IMR-90 (cell line): ENCODE results near the gene ITSN1. TPM values are rescaled to one million over a fixed set of nuclear protein-coding genes. Genes with fewer than 3 reads are reported as not detected.
A peak's percentile ranks its signal among the peaks of the same experiment; 100 is the strongest.

Experiments used
- ATAC-seq: fragments of 200-7000 bp; cut with Tn5 transposase; 2 replicates; pipeline ENCODE4 v1.9.1; 2020; ENCODE audit warnings: low read depth, mild to moderate bottlenecking, moderate library complexity
- BruUV-seq: library from RNA; stranded (reverse); fragments of 400-500 nt; replicated peaks from 2 replicates; lab custom pipeline; 2021; lab: Mats Ljungman, UMichigan
- CTCF ChIA-PET: fragments of 300-600 bp; formaldehyde crosslinking; extraction: SDS; loops from one replicate; lab custom pipeline; 2021; ENCODE audit warnings: antibody characterized with exemption; lab: Yijun Ruan, JAX
- POLR2A ChIA-PET: fragments of 300-600 bp; sonication (Branson Sonifier 250); formaldehyde crosslinking; loops from one replicate; lab custom pipeline; 2022; ENCODE audit warnings: antibody characterized with exemption; ENCODE audit not compliant: unreplicated experiment; lab: Charles Lee
- DNase-seq: peaks from one replicate; pipeline ENCODE4 v3.0.0; 2013
- H2AFZ ChIP-seq: replicated peaks from 2 replicates; pipeline ENCODE3; 2013; ENCODE audit warnings: low read length, mild to moderate bottlenecking; ENCODE audit not compliant: poor library complexity
- H2AK5ac ChIP-seq: 2 replicates; pipeline ENCODE4 v1.6.1; 2013; ENCODE audit warnings: low read depth, low read length, inconsistent platforms
- H2AK9ac ChIP-seq: replicated peaks from 2 replicates; pipeline ENCODE3; 2013; ENCODE audit warnings: mild to moderate bottlenecking, low read depth, low read length, moderate library complexity; ENCODE audit not compliant: poor library complexity
- H2BK120ac ChIP-seq: 2 replicates; pipeline ENCODE4 v1.6.1; 2013; ENCODE audit warnings: low read depth, low read length, inconsistent platforms
- H2BK15ac ChIP-seq: 3 replicates; pipeline ENCODE4 v1.6.1; 2013; ENCODE audit warnings: low read depth, low read length, inconsistent platforms
- H2BK20ac ChIP-seq: 2 replicates; pipeline ENCODE4 v1.6.1; 2013; ENCODE audit warnings: low read depth, mild to moderate bottlenecking, inconsistent platforms, low read length, moderate library complexity
- H2BK5ac ChIP-seq: 2 replicates; pipeline ENCODE4 v1.6.1; 2013; ENCODE audit warnings: mild to moderate bottlenecking, low read depth, low read length, inconsistent platforms; ENCODE audit not compliant: poor library complexity, severe bottlenecking
- H3K14ac ChIP-seq: replicated peaks from 2 replicates; pipeline ENCODE4 v1.6.1; 2013; ENCODE audit warnings: low read depth, low read length, inconsistent platforms
- H3K18ac ChIP-seq: 2 replicates; pipeline ENCODE4 v1.6.1; 2013; ENCODE audit warnings: low read depth, low read length, control low read depth
- H3K23ac ChIP-seq: 2 replicates; pipeline ENCODE4 v1.6.1; 2013; ENCODE audit warnings: low read depth, low read length, inconsistent platforms
- H3K27ac ChIP-seq: 2 replicates; pipeline ENCODE4 v1.5.1; 2013; ENCODE audit warnings: mild to moderate bottlenecking, control low read depth, low read length; ENCODE audit not compliant: insufficient read depth
- H3K27me3 ChIP-seq: 2 replicates; pipeline ENCODE4 v1.6.1; 2013; ENCODE audit warnings: low read length; ENCODE audit not compliant: control insufficient read depth, insufficient read depth
- H3K36me3 ChIP-seq: 2 replicates; pipeline ENCODE4 v1.6.1; 2013; ENCODE audit warnings: low read length, mixed read lengths; ENCODE audit not compliant: control insufficient read depth, insufficient read depth
- H3K4ac ChIP-seq: 2 replicates; pipeline ENCODE4 v1.6.1; 2013; ENCODE audit warnings: low read depth, low read length, inconsistent platforms
- H3K4me1 ChIP-seq: 2 replicates; pipeline ENCODE4 v1.6.1; 2013; ENCODE audit warnings: low read length, mixed read lengths; ENCODE audit not compliant: control insufficient read depth, insufficient read depth
- H3K4me2 ChIP-seq: 2 replicates; pipeline ENCODE4 v1.6.1; 2013; ENCODE audit warnings: low read depth, mild to moderate bottlenecking, control low read depth, low read length, moderate library complexity
- H3K4me3 ChIP-seq: 2 replicates; pipeline ENCODE4 v1.5.1; 2013; ENCODE audit warnings: low read depth, mild to moderate bottlenecking, control low read depth, low read length, moderate library complexity; ENCODE audit not compliant: insufficient read depth
- H3K56ac ChIP-seq: 2 replicates; pipeline ENCODE4 v1.6.1; 2013; ENCODE audit warnings: low read length, inconsistent platforms; ENCODE audit not compliant: insufficient read depth; ENCODE audit errors: extremely low read depth
- H3K79me1 ChIP-seq, 2 experiments: 2 replicates each; pipeline ENCODE4 v1.6.1; 2013; ENCODE audit warnings: low read length in 2 of 2, inconsistent platforms in 1 of 2, low read depth in 1 of 2
- H3K9ac ChIP-seq: 2 replicates; pipeline ENCODE4 v1.6.1; 2013; ENCODE audit warnings: low read depth, low read length, control low read depth
- H3K9me1 ChIP-seq: 2 replicates; pipeline ENCODE4 v1.6.1; 2013; ENCODE audit warnings: low read length, inconsistent platforms; ENCODE audit not compliant: insufficient read depth
- H3K9me3 ChIP-seq: 2 replicates; pipeline ENCODE4 v1.6.1; 2013; ENCODE audit warnings: low read length; ENCODE audit not compliant: control insufficient read depth, insufficient read depth
- H4K20me1 ChIP-seq: 2 replicates; pipeline ENCODE4 v1.6.1; 2013; ENCODE audit warnings: low read length, inconsistent platforms; ENCODE audit not compliant: insufficient read depth
- H4K5ac ChIP-seq: 2 replicates; pipeline ENCODE4 v1.6.1; 2013; ENCODE audit warnings: mild to moderate bottlenecking, low read depth, low read length, control low read depth
- H4K8ac ChIP-seq, 2 experiments: 2 replicates each; pipeline ENCODE4 v1.6.1; 2013; ENCODE audit warnings: low read depth in 2 of 2, low read length in 2 of 2, control low read depth in 1 of 2, inconsistent platforms in 1 of 2
- H4K91ac ChIP-seq: 2 replicates; pipeline ENCODE4 v1.6.1; 2013; ENCODE audit warnings: low read depth, low read length, inconsistent platforms; ENCODE audit not compliant: insufficient read depth
- CHD1 ChIP-seq: IDR thresholded peaks from 2 replicates; pipeline ENCODE4 v1.6.1; 2012; ENCODE audit warnings: low read depth, low read length, improper control_type of control experiment
- MAFK ChIP-seq: IDR thresholded peaks from 2 replicates; pipeline ENCODE4 v1.6.1; 2012; ENCODE audit warnings: low read depth, low read length, improper control_type of control experiment
- dilution Hi-C: fragments of 300-500 bp; cut with HindIII; formaldehyde crosslinking; loops from one replicate; pipeline ENCODE4 v1.14.3; 2018; ENCODE audit warnings: low sequenced_read_pairs; ENCODE audit not compliant: unreplicated experiment
- in situ Hi-C: fragments of 300-500 bp; cut with MboI; formaldehyde crosslinking; loops from 3 replicates; pipeline ENCODE4 v1.14.3; 2019; ENCODE audit warnings: low sequenced_read_pairs, inconsistent platforms, mixed read lengths
- intact Hi-C: fragments of 100-400 bp; cut with micrococcal nuclease; formaldehyde crosslinking; loops from 2 replicates; pipeline ENCODE4 v1.10.0; 2022
- polyA plus RNA-seq, 3 experiments: library from polyadenylated mRNA; depleted of rRNA; stranded (reverse); fragments of >200 nt; gene quantifications; 2 replicates each; pipeline ENCODE4 v1.2.3, GENCODE V29; 2012; ENCODE audit warnings: low replicate concordance in 1 of 3
- total RNA-seq: library from RNA; depleted of rRNA; stranded (reverse); fragments of >200 nt; gene quantifications from 2 replicates; pipeline ENCODE4 v1.2.3, GENCODE V29; 2012

The ITSN1 gene
- total and polyA plus RNA-seq, 2 of the 4 experiments (the other 2 are of a cell fraction) = 45.4 to 62.0 TPM

GRCh38 chr21:33751533-33751932 is 109.2 kb downstream of the ITSN1 start:
- in situ Hi-C loops = no loop called here
- dilution Hi-C loops = no loop called here
- Histone ChIP-seq H2BK120ac (no peak overlapping the region), H3K9me3 (peaks cover 7% of the 10 kb centered on the region), H3K14ac (no peak overlapping the region), H2BK5ac (no peak overlapping the region), H2AK9ac (no peak overlapping the region), H4K5ac (no peak overlapping the region), H3K4me3 (no peak overlapping the region), H3K27ac (no peak overlapping the region), H3K79me1 (peaks cover 0 to 10% of the 10 kb centered on the region in 2 experiments; a peak in 2 of 4 replicates), H3K56ac (no peak overlapping the region), H3K4ac (no peak overlapping the region), H3K23ac (no peak overlapping the region), H2BK20ac (no peak overlapping the region), H3K9ac (no peak overlapping the region), H3K36me3 (peaks cover 6% of the 10 kb centered on the region), H3K27me3 (no peaks in the 10 kb centered on the region), H4K91ac (no peak overlapping the region), H2BK15ac (no peak overlapping the region), H2AFZ (no peak overlapping the region), H3K18ac (no peak overlapping the region), H4K8ac (no peak overlapping the region), H3K4me1 (no peaks in the 10 kb centered on the region), H4K20me1 (no peaks in the 10 kb centered on the region), H2AK5ac (no peak overlapping the region), H3K9me1 (peaks cover 5% of the 10 kb centered on the region; the same call in 1 of the 2 replicates), H3K4me2 (no peak overlapping the region)
- ChIA-PET CTCF (no interaction called here), POLR2A (no interaction called here)
- intact Hi-C loops = loop anchor here (5.0 kb wide), 1 partner anchor 39 kb away; no protein-coding TSS in a partner anchor
- TF ChIP-seq MAFK (peak; percentile 40; the same call in 1 of the 2 replicates), CHD1 (no peak)
- BruUV-seq = no TSS peak
- DNase-seq (no peak), ATAC-seq (no peak)
